ENCODE results near the gene MROH7.
"Not testable (repeated sequence)": the region's sequence is repeated elsewhere in the genome, so short reads cannot be mapped to it uniquely, and the experiment has no call there.

Gene MROH7

DNA sequence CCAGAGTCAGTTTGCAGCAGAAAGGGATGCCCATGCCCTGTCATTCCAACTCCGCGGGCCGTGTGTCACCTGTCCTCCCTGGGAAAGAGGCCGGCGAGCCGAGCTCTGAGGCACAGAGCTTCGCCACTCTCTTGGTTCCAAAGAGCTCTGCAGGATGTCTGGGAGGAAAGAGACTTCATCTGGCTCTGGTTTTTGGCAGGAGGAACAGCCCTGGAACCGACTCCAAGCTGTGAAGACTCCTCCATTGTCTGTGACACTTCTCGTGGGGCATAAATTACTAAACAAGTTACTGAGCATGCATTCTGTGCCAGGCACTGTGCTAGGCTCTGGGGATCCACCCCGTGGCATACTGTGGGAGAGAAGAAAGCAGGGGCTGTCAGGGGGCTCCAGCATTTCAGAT lies 14.4 kb upstream of the MROH7 start:
- H3K27me3 ChIP-seq (replicated peaks; ENCODE audit: control insufficient read depth, insufficient read depth, low read length, poor library complexity, severe bottlenecking): no peaks in the 10 kb centered on the region
- no peaks in the 10 kb centered on the region for H3K4me1 ChIP-seq (ENCODE audit: control insufficient read depth, insufficient read depth, low read length, poor library complexity, severe bottlenecking)

DNA sequence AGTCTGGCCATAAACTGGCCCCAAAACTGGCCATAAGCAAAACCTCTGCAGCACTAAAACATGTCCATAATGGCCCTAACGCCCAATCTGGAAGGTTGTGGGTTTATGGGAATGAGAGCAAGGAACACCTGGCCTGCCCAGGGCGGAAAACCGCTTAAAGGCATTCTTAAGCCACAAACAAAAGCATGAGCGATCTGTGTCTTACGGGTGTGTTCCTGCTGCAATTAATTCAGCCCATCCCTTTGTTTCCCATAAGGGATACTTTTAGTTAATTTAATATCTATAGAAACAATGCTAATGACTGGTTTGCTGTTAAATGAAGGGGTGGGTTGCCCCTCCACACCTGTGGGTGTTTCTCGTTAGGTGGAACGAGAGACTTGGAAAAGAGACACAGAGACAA lies 5.8 kb upstream of the MROH7 start:
- H3K27ac ChIP-seq (ENCODE audit: insufficient read depth, low read length, poor library complexity, severe bottlenecking); H3K4me1 ChIP-seq (ENCODE audit: control insufficient read depth, insufficient read depth, low read length, poor library complexity, severe bottlenecking); DNase-seq; H3K4me3 ChIP-seq (ENCODE audit: insufficient read depth, low read depth, low read length, poor library complexity, severe bottlenecking); H3K27me3 ChIP-seq (replicated peaks; ENCODE audit: control insufficient read depth, insufficient read depth, low read length, poor library complexity, severe bottlenecking); H3K36me3 ChIP-seq (ENCODE audit: control insufficient read depth, insufficient read depth, low read length); H3K9me3 ChIP-seq (ENCODE audit: control insufficient read depth, low read length): not testable (repeated sequence)

More for the DNA sequence above, 14.4 kb upstream of the MROH7 start:
- DNase-seq: no peak
- Histone ChIP-seq H3K27ac (ENCODE audit: insufficient read depth, low read length, poor library complexity, severe bottlenecking) (no peak overlapping the region), H3K36me3 (ENCODE audit: control insufficient read depth, insufficient read depth, low read length) (no peaks in the 10 kb centered on the region), H3K9me3 (ENCODE audit: control insufficient read depth, low read length) (no peaks in the 10 kb centered on the region), H3K4me3 (ENCODE audit: insufficient read depth, low read depth, low read length, poor library complexity, severe bottlenecking) (no peak overlapping the region)

DNA sequence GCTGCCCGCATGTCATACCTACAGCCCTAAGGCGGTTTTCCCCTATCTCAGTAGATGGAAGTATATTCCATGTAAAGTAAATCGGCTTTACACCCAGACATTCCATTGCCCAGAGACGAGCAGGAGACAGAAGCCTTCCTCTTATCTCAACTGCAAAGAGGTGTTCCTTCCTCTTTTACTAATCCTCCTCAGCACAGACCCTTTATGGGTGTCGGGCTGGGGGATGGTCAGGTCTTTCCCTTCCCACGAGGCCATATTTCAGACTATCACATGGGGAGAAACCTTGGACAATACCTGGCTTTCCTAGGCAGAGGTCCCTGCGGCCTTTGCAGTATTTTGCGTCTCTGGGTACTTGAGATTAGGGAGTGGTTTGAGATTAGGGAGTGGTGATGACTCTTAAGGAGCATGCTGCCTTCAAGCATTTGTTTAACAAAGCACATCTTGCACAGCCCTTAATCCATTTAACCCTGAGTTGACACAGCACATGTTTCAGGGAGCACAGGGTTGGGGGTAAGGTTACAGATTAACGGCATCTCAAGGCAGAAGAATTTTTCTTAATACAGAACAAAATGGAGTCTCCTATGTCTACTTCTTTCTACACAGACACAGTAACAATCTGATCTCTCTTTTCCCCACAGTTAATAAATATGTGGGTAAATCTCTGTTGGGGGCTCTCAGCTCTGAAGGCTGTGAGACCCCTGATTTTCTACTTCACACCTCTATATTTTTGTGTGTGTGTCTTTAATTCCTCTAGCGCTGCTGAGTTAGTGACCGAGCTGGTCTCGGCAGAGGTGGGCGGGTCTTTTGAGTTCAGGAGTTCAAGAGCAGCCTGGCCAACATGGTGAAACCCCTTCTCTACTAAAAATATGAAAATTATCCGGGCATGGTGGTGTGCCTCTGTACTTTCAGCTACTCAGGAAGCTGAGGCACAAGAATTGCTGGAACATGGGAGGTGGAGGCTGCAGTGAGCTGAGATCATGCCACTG lies 4.8 kb upstream of the MROH7 start:
- not testable (repeated sequence) for H3K4me3 ChIP-seq (ENCODE audit: insufficient read depth, low read depth, low read length, poor library complexity, severe bottlenecking); DNase-seq; H3K4me1 ChIP-seq (ENCODE audit: control insufficient read depth, insufficient read depth, low read length, poor library complexity, severe bottlenecking); H3K27ac ChIP-seq (ENCODE audit: insufficient read depth, low read length, poor library complexity, severe bottlenecking); H3K36me3 ChIP-seq (ENCODE audit: control insufficient read depth, insufficient read depth, low read length); H3K9me3 ChIP-seq (ENCODE audit: control insufficient read depth, low read length); H3K27me3 ChIP-seq (replicated peaks; ENCODE audit: control insufficient read depth, insufficient read depth, low read length, poor library complexity, severe bottlenecking)

DNA sequence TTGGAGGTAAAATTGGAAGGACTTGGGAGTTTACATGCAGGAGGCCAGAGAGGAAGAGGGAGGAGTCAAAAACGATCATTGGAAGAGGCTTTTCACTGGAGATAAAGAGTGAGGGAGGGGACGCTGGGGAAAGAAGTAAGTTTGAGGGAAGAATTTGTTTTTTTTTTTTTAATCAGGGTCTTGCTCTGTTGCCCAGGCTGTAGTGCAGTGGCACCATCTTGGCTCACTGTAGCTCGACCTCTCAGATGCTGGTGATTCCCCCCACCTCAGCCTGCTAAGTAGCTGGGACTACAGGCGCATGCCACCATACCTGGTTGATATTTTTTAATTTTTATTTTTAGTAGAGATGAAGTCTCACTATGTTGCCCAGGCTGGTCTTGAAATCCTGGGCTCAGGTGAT lies 1.2 kb upstream of the MROH7 start:
- H3K36me3 ChIP-seq (ENCODE audit: control insufficient read depth, insufficient read depth, low read length): no peaks in the 10 kb centered on the region
- H3K27me3 ChIP-seq (replicated peaks; ENCODE audit: control insufficient read depth, insufficient read depth, low read length, poor library complexity, severe bottlenecking): no peaks in the 10 kb centered on the region
- H3K27ac ChIP-seq (ENCODE audit: insufficient read depth, low read length, poor library complexity, severe bottlenecking): no peak overlapping the region
- DNase-seq: no peak
- no peaks in the 10 kb centered on the region for H3K9me3 ChIP-seq (ENCODE audit: control insufficient read depth, low read length)
- H3K4me1 ChIP-seq (ENCODE audit: control insufficient read depth, insufficient read depth, low read length, poor library complexity, severe bottlenecking): no peaks in the 10 kb centered on the region
- H3K4me3 ChIP-seq (ENCODE audit: insufficient read depth, low read depth, low read length, poor library complexity, severe bottlenecking): no peak overlapping the region

DNA sequence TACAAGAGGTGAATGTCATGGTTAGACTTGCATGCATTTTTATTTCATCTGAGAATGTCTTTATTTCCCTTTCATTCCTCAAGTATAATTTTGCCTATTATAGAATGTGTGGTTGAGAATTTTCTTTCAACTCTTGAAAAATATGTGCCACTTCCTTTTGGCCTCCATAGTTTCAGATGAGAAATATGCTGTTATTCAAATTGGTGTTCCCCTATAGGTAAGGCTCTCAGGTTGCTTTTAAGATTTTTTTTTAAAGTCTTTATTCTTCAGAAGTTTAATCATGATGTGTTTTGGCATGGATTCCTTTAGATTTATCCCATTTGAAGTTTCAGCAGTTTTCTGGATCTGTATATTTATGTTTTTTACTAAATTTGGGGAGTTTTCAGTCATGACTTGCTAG lies 2.1 kb downstream of the MROH7 start:
- H3K4me3 ChIP-seq (ENCODE audit: insufficient read depth, low read depth, low read length, poor library complexity, severe bottlenecking): no peak overlapping the region
- H3K27ac ChIP-seq (ENCODE audit: insufficient read depth, low read length, poor library complexity, severe bottlenecking): no peak overlapping the region
- no peaks in the 10 kb centered on the region for H3K36me3 ChIP-seq (ENCODE audit: control insufficient read depth, insufficient read depth, low read length)
- no peaks in the 10 kb centered on the region for H3K27me3 ChIP-seq (replicated peaks; ENCODE audit: control insufficient read depth, insufficient read depth, low read length, poor library complexity, severe bottlenecking)
- H3K9me3 ChIP-seq (ENCODE audit: control insufficient read depth, low read length): no peaks in the 10 kb centered on the region
- no peaks in the 10 kb centered on the region for H3K4me1 ChIP-seq (ENCODE audit: control insufficient read depth, insufficient read depth, low read length, poor library complexity, severe bottlenecking)
- no peak for DNase-seq

DNA sequence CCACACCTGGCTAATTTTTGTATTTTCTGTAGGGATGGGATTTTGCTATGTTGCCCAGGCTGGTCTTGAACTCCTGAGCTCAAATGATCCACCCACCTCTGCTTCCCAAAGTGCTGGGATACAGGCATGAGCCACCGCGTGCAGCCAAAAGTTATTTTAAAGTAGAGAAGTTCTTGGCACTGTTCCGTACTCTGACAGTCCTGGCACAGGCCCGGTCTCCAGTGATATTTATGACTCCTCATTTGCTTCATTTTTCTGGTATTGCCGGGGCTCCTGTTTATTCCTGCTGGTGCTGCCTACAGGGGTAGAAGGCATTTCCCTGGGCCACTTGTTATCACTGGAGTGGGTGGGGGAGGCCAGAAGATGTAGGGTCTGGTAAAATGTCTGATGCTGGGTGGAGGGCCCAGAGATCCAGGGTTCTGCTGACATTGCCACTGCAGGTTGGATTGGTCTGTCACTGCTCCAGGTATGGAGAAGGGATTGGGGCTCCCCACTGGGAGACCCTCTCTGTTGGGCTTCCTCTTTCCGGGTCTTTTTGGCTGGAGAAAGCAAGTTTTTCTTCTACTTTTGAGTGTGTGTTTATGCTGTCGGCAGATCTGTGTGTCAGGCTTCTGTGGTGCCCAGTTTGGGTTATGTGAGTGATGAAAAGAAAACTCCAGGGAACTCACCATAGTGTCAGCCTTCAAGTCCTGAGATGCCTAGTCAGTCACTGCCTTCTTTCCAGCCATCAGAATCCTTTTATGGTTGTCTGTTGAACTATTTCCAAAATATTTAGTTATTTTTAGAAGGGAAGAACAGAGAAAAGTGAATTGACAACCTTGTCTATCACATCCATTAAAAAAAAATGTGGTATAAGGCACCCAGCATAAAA lies 4.5 kb downstream of the MROH7 start:
- DNase-seq: no peak
- no peaks in the 10 kb centered on the region for H3K9me3 ChIP-seq (ENCODE audit: control insufficient read depth, low read length)

DNA sequence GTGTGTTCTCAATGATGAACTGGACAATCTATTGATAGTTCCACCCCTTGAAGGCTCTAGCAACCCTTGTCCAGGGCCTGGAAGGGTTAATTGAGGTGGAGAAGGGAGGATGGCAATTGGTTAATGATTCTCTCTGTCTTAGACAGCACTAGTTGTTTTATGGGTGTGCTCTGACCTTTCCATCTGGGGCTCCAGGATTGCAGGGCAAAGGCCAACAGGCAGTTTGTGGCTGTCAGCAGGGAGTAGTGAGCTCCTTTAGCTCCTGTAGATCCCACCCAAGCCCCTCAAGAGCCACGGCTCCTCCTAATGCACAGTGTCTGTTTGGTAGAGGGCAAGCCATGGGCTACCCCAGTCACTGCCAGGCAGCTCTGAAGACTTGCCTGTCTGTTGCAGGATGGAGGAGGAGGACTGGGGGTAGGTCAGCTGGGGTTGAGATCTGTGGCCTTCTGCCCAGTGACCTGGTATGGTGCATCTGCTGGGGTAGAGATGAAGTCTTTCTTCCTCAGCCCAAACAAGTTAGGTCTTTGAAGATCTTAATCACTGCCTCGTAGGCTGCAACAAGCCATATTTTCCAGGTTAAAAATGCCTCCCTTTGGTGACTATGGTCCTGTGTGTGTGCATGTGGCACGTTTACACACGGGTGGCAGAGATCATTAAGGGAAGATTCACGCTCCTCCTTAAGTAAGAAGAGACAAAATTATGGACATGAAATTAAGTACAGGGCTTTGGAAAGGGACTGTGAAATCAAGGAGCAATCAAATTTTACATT lies 7.7 kb downstream of the MROH7 start:
- no peak for DNase-seq
- H3K27ac ChIP-seq (ENCODE audit: insufficient read depth, low read length, poor library complexity, severe bottlenecking): no peak overlapping the region
- H3K9me3 ChIP-seq (ENCODE audit: control insufficient read depth, low read length): no peaks in the 10 kb centered on the region
- no peaks in the 10 kb centered on the region for H3K27me3 ChIP-seq (replicated peaks; ENCODE audit: control insufficient read depth, insufficient read depth, low read length, poor library complexity, severe bottlenecking)
- no peaks in the 10 kb centered on the region for H3K36me3 ChIP-seq (ENCODE audit: control insufficient read depth, insufficient read depth, low read length)
- no peaks in the 10 kb centered on the region for H3K4me1 ChIP-seq (ENCODE audit: control insufficient read depth, insufficient read depth, low read length, poor library complexity, severe bottlenecking)
- no peak overlapping the region for H3K4me3 ChIP-seq (ENCODE audit: insufficient read depth, low read depth, low read length, poor library complexity, severe bottlenecking)

More for the DNA sequence above, 4.5 kb downstream of the MROH7 start:
- Histone ChIP-seq H3K4me3 (ENCODE audit: insufficient read depth, low read depth, low read length, poor library complexity, severe bottlenecking) (no peak overlapping the region), H3K36me3 (ENCODE audit: control insufficient read depth, insufficient read depth, low read length) (no peaks in the 10 kb centered on the region), H3K27me3 (replicated peaks; ENCODE audit: control insufficient read depth, insufficient read depth, low read length, poor library complexity, severe bottlenecking) (no peaks in the 10 kb centered on the region), H3K27ac (ENCODE audit: insufficient read depth, low read length, poor library complexity, severe bottlenecking) (no peak overlapping the region), H3K4me1 (ENCODE audit: control insufficient read depth, insufficient read depth, low read length, poor library complexity, severe bottlenecking) (no peaks in the 10 kb centered on the region)

DNA sequence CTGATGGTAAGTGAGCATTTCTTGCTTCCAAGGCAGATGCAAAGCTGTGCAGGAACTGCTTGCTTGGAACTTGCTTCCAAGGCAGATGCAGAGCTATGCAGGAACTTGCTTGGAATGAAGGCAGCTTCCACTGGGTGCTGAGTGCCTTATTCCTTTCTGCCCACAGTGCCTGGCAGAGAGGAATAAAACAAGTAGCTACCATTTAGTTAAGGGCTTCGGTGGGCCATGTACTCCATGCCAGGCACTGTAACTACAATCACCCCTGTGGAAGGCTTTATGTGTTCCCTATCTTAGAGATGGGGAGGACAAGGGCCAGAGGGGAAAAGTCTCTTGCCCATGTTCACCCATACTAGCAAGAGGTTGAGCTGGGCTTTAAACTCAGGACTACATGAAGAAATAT lies 8.3 kb downstream of the MROH7 start:
- Histone ChIP-seq H3K27me3 (replicated peaks; ENCODE audit: control insufficient read depth, insufficient read depth, low read length, poor library complexity, severe bottlenecking) (no peaks in the 10 kb centered on the region), H3K4me1 (ENCODE audit: control insufficient read depth, insufficient read depth, low read length, poor library complexity, severe bottlenecking) (no peaks in the 10 kb centered on the region), H3K36me3 (ENCODE audit: control insufficient read depth, insufficient read depth, low read length) (no peaks in the 10 kb centered on the region), H3K4me3 (ENCODE audit: insufficient read depth, low read depth, low read length, poor library complexity, severe bottlenecking) (no peak overlapping the region), H3K9me3 (ENCODE audit: control insufficient read depth, low read length) (no peaks in the 10 kb centered on the region), H3K27ac (ENCODE audit: insufficient read depth, low read length, poor library complexity, severe bottlenecking) (no peak overlapping the region)
- DNase-seq: no peak

DNA sequence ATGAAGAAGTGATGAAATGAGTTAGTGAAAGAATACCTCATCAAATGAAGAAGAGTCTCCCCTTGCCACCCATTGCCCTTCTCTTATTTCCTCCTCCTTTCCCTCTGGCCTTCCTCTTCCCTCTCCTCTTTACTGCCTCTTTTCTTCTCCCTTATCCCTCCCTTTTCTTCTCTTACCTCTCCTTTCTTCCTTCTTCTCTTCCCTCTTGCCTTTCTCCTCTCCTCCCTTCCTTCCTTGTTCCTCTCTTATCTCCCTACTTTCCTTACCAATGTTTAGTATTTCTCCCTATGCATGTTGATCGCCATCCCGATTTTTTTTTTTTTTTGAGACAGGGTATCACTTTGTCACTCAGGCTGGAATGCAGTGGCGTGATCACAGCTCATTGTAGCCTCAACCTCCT lies 8.8 kb downstream of the MROH7 start:
- Histone ChIP-seq H3K27me3 (replicated peaks; ENCODE audit: control insufficient read depth, insufficient read depth, low read length, poor library complexity, severe bottlenecking) (no peaks in the 10 kb centered on the region), H3K36me3 (ENCODE audit: control insufficient read depth, insufficient read depth, low read length) (no peaks in the 10 kb centered on the region), H3K27ac (ENCODE audit: insufficient read depth, low read length, poor library complexity, severe bottlenecking) (no peak overlapping the region), H3K4me3 (ENCODE audit: insufficient read depth, low read depth, low read length, poor library complexity, severe bottlenecking) (no peak overlapping the region), H3K9me3 (ENCODE audit: control insufficient read depth, low read length) (no peaks in the 10 kb centered on the region), H3K4me1 (ENCODE audit: control insufficient read depth, insufficient read depth, low read length, poor library complexity, severe bottlenecking) (no peaks in the 10 kb centered on the region)
- no peak for DNase-seq

Data from effector memory CD4-positive, alpha-beta T cell (primary cell).